Posterior cingulate gyrus (tissue), 11 donors: ENCODE measurements around the gene EZH1.
"Not testable (repeated sequence)": the region's sequence is repeated elsewhere in the genome, so short reads cannot be mapped to it uniquely, and the experiment has no call there.

ENCODE experiments used
- DNase-seq, 10 donors: peaks; one replicate each; pipeline versions ENCODE4 v3.0.0 to v3.0.0-alpha.2; 2020 to 2021; ENCODE audit warnings: mixed read lengths in 3 of 10
- intact Hi-C: fragments of 100-400 bp; cut with DNase I; formaldehyde crosslinking; loops from one replicate; pipeline ENCODE4 v1.15.1; 2023

The EZH1 gene

DNA sequence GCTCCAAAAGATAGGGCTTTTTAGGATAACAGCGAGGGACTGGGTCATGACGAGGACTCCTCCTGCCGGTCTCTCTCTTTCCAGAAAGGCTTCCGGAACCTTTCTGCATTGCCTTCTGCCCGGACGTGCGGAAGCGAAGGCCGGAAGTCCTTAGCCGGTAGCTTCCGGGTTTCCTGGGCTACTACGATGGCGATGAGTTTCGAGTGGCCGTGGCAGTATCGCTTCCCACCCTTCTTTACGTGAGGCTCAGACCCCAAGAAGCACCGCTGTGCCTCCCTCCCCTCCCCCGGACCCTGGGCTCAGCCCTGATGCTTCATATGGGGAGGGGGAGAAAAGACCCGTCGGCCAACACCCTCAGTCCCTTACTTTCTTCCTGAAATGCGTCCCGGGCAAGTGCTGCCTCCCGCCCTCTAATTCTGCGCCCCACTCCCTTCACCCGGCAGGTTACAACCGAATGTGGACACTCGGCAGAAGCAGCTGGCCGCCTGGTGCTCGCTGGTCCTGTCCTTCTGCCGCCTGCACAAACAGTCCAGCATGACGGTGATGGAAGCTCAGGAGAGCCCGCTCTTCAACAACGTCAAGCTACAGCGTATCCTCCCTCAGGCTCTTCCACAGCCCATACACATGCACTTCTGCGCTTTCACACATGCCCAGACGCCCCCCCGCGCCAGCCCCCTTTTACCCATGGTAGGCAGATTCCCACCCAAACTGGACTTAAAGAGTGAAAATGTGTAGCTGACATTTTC, 28.6 kb upstream of the EZH1 start, which contains the start of gene VPS25:
Gene VPS25, plus strand, starts transcription at position 160 of the 746 bp plus-strand sequence. Its CDS starts 27 bp downstream, at position 187.
- intact Hi-C loops: no loop called here

GRCh38 chr17:42772945-42773289, 28.1 kb upstream of the EZH1 start:
- intact Hi-C loops: no loop called here
- DNase-seq: no peak

More for the DNA sequence above, 28.6 kb upstream of the EZH1 start, which contains the start of gene VPS25:
- peak; percentile 73 to 97 (median 83) for DNase-seq

DNA sequence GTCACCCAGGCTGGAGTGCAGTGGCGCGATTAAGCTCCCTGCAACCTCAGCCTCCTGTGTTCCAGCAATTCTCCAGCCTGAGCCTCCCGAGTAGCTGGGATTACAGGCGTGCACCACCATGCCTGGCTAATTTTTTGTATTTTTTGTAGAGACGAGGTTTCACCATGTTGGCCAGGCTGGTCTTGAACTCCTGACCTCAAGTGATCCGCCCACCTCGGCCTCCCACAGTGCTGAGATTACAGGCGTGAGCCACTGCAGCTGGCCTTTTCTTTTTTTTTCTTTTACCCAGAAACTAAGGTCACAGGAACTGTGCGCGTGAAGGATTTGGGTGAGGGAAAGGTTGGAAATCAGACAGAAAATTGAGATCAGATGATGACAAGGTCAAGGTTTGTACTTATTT, 25.1 kb upstream of the EZH1 start:
- DNase-seq, intact Hi-C loops: not testable (repeated sequence)

- intact Hi-C loops, DNase-seq: not testable (repeated sequence)
Measured at GRCh38 chr17:42768006-42768405, 23.2 kb upstream of the EZH1 start.

GRCh38 chr17:42767512-42767911, 22.7 kb upstream of the EZH1 start:
- DNase-seq: no peak
- intact Hi-C loops: no loop called here

GRCh38 chr17:42766124-42766523, 21.3 kb upstream of the EZH1 start:
- DNase-seq: no peak
- intact Hi-C loops: no loop called here

- intact Hi-C loops: no loop called here
- no peak for DNase-seq
Measured at GRCh38 chr17:42761638-42762037, 16.8 kb upstream of the EZH1 start.

DNA sequence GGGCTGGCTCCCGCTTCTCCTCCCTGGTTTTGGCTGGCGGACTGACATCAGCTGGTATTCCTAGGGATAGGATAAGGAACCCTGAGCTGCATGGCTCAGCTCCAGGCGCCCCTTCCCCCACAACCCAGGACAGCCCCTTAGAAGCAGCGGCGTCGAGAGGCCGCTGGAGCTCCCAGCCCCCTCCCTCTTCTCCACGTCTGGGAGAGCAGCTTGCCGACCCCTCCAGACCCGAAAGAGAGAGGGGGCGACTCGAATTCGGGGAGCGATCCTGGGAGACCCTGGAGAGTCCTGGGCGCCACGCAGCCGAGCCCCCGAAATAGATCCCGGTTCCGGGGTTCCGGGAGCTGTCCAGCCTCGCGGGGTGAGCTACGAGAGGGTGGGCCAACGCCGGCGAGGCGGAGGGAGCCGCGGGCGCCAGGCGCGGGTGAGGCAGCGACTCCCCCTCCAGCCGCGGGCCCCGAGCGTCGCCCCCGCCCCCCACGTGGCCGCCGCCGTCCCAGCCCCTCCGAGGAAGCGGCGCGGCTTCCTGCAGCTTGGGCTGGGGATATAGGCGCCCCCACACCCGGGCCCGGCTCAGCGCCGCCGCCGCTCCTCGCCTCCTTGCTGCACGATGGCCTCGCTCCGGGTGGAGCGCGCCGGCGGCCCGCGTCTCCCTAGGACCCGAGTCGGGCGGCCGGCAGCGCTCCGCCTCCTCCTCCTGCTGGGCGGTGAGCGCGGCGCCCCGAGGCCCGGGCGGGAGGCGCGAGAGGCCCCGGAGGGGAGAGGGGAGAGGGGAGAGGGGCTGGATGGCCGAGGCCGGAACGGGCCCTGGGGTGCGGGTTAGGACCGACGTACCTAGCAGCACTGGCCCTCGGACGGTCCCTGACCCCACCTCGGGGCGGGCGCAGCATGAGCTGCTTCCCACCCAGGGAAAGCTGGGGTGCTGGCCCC, 16.1 kb upstream of the EZH1 start, which contains the start of gene RAMP2:
Gene RAMP2, plus strand, starts transcription at position 576 of the 930 bp plus-strand sequence. Its CDS starts 35 bp downstream, at position 611.
- intact Hi-C loops: no loop called here
- DNase-seq: peak in 2 of 10 donors; percentile 76 to 85

DNA sequence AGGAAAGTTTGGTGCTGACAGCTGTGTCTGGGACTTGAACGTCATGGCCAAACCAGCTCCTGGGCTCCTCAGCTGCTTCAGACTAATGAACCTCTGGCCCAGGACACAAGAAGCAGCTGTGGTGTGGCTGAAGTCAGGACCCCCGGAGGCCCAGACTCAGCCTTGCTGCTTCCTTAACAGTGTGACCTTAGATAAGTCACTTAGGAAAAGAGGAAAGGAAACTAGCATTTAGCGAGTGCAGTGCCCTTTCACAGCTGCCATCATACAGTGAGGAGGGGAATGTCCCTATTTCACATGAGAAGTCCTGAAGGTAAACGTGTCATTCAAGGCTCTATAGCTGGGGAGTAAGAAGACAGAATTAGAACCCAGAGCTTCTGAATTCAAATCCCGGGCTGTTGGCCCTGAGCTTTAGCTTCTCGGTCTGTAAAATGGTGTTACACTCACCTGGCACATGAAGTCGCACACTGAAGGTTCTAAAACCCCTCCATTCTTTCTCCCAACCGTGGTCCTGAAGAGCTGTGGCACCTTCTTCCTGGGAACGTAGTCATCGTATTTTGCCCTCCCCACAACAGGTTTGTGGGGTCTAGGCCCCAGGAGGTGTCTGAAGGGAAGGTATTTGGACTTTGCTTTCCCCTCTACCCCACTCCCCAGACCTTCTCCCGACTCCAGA, 15.3 kb upstream of the EZH1 start:
- intact Hi-C loops: no loop called here
- no peak for DNase-seq

GRCh38 chr17:42754782-42755181, 9.9 kb upstream of the EZH1 start:
- DNase-seq: no peak
- intact Hi-C loops: no loop called here

DNA sequence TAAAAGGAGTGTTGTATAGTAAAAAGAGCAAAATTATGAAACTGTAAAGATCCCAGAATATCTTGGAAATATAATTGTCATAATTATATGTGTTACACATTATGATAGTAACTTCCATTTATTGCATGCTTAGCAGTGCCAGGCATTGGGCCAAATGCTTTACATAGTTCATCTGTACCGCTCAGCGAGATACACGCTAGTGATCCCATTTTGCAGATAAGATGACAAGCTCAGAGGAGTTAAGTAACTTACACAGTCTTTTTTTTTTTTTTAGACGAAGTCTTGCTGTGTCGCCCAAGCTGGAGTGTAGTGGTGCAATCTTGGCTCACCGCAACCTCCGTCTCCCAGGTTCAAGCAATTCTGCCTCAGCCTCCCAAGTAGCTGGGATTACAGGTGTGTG, 6.8 kb upstream of the EZH1 start:
- no peak for DNase-seq
- intact Hi-C loops: no loop called here

DNA sequence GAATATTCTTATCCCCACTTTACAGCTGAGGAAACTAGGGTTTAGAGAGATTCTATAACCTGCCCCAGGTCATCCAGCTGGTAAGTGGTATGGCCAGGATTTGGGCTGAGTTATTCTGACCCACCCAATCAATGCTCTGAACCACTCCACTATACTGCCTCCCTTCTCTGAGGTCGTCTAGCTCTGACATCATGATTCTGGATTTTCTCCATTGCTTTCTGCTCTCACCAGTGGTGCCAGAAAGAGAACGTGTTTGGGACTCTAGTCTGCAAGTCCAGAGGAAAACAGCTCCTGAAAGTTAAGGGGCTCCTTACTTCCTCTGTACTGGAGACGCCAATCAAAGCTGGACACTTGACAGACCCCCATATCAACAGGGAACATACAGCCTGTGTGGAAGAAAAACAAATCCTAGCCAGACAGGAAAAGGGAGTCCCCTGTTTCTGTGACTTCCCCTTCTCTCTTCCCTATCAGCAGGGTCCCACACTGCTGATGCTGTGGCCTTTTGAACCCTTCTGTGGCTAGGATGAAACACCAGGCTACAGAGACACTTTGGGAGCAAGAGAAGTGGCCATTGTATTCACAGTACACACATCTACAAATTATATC, 6.0 kb upstream of the EZH1 start:
- DNase-seq: no peak
- intact Hi-C loops: no loop called here

GRCh38 chr17:42748908-42749798, 4.3 kb upstream of the EZH1 start:
- intact Hi-C loops: no loop called here
- no peak for DNase-seq

- intact Hi-C loops: no loop called here
- DNase-seq: no peak
Measured at GRCh38 chr17:42748202-42748907, 3.5 kb upstream of the EZH1 start.

DNA sequence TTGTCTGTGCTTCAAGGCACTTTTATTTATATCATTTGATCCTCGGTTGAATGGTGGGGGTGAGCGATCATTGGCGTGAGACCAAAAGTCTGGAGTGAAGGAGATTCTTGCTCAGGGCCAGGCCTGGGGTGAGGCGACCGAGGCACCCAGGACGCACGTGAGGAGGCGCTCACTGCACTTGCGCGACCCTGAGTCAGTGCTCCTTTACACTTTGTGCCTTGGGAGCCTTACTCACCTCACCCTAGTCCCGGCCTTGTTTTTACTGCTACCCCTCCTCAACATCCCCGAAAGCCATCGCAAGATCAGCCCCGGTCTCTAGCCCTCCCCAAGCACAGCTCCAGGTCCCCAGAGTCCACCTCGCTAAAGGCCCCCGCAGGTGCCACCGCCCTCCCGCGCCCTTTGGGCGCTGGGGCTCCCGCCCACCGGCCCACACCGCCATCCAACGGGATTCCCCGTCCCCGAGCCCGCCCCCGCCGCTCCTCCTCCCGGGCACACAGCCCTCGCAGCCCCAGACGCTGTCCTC, 496 bp downstream of the EZH1 start:
- DNase-seq: peak in 7 of 10 donors; percentile 38 to 84 (median 44)
- intact Hi-C loops: no loop called here

GRCh38 chr17:42743595-42744282, 1.1 kb downstream of the EZH1 start:
- intact Hi-C loops: no loop called here

GRCh38 chr17:42742916-42743315, 1.9 kb downstream of the EZH1 start:
- DNase-seq, intact Hi-C loops: not testable (repeated sequence)

More at GRCh38 chr17:42743595-42744282, 1.1 kb downstream of the EZH1 start:
- DNase-seq: no peak

DNA sequence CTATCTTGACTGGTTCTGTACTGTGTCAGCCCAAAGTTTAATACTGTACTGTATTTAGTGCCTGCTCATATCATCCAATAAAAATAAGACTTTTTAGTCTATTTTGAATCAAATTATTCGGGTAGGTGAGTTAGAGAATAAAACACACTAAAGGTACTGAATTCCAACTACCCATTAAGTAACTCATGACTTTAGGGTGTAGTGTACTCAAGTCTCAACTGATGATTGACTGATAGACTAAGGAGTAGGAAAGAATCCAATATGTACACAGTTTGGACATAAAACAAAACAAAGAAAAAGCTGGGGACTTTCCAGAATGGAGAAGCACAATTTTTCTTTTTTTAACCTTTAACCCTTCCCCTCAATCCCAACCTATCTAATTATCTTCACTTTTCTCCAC, 4.1 kb downstream of the EZH1 start:
- DNase-seq: no peak
- intact Hi-C loops: no loop called here
